ENCODE results near the gene SRMS.
"Not testable (repeated sequence)": the region's sequence is repeated elsewhere in the genome, so short reads cannot be mapped to it uniquely, and the experiment has no call there.

Gene SRMS

GRCh38 chr20:63562461-63563224, 15.1 kb upstream of the SRMS start:
- DNase-seq (ENCODE audit: low spot score): no peak
- POLR2A ChIA-PET (ENCODE audit: low non-redundant PET): no interaction called here
- no peak overlapping the region; the same call in 1 of the 2 replicates for H3K27ac ChIP-seq
- CTCF ChIA-PET: interaction anchor here (0.6 kb wide), 1 partner anchor 89 kb away, joined by 3 read pairs; no protein-coding TSS in a partner anchor
- no peak for TF ChIP-seq CTCF (conservative IDR thresholded peaks at IDR 0.05; ENCODE audit: low read depth)

- CTCF ChIA-PET: interaction anchor here (0.5 kb wide), 1 partner anchor 1174 kb away, joined by 3 read pairs; no protein-coding TSS in a partner anchor
- no peak overlapping the region for H3K27ac ChIP-seq
- POLR2A ChIA-PET (ENCODE audit: low non-redundant PET): interaction anchor here (0.6 kb wide), 1 partner anchor 303 kb away, joined by 3 read pairs; the partner anchor contains the start of gene TPD52L2
- DNase-seq (ENCODE audit: low spot score): no peak
- TF ChIP-seq CTCF (conservative IDR thresholded peaks at IDR 0.05; ENCODE audit: low read depth): no peak
These were observed 14.3 kb upstream of the SRMS start for GRCh38 chr20:63561624-63562396.

- ChIA-PET POLR2A (ENCODE audit: low non-redundant PET) (no interaction called here), CTCF (interaction anchor here (0.5 to 0.6 kb wide), 2 partner anchors 498 to 1173 kb away, joined by 3 read pairs; no protein-coding TSS in a partner anchor)
- TF ChIP-seq CTCF (conservative IDR thresholded peaks at IDR 0.05; ENCODE audit: low read depth): no peak
- no peak for DNase-seq (ENCODE audit: low spot score)
- 0 out of 2 replicates have a peak overlapping the region, but pooled peaks have one; percentile 0 for H3K27ac ChIP-seq
These were observed 13.5 kb upstream of the SRMS start for GRCh38 chr20:63560856-63561609.

GRCh38 chr20:63560333-63560805, 12.8 kb upstream of the SRMS start:
- POLR2A ChIA-PET (ENCODE audit: low non-redundant PET): interaction anchor here (0.7 kb wide), 1 partner anchor 23 kb away, joined by 3 read pairs; the partner anchor contains the start of gene PTK6
- DNase-seq (ENCODE audit: low spot score): no peak
- CTCF ChIA-PET: no interaction called here

GRCh38 chr20:63559485-63560332, 12.2 kb upstream of the SRMS start:
- CTCF ChIA-PET; DNase-seq (ENCODE audit: low spot score): not testable (repeated sequence)
- H3K27ac ChIP-seq: peak overlapping the region; percentile 8; the same call in 1 of the 2 replicates
- POLR2A ChIA-PET (ENCODE audit: low non-redundant PET): interaction anchor here (0.7 kb wide), 1 partner anchor 23 kb away, joined by 3 read pairs; the partner anchor contains the start of gene PTK6

More at GRCh38 chr20:63560333-63560805, 12.8 kb upstream of the SRMS start:
- no peak for TF ChIP-seq CTCF (conservative IDR thresholded peaks at IDR 0.05; ENCODE audit: low read depth)
- peak overlapping the region; percentile 8; the same call in 1 of the 2 replicates for H3K27ac ChIP-seq
